Endothelial cell of umbilical vein (primary cell): ENCODE results near the gene EDC4. TPM values are rescaled to one million over a fixed set of nuclear protein-coding genes. Genes with fewer than 3 reads are reported as not detected.

Source experiments
- BruUV-seq: library from RNA; stranded (reverse); fragments of 400-500 nt; replicated peaks from 2 replicates; lab custom pipeline; 2021; lab: Mats Ljungman, UMichigan
- CTCF ChIA-PET: fragments of 300-600, 350-600 bp; sonication (Branson Sonifier 250); formaldehyde crosslinking; loops from one replicate; lab custom pipeline; 2021; ENCODE audit warnings: antibody characterized with exemption, inconsistent platforms; lab: Charles Lee
- POLR2A ChIA-PET: fragments of 300-600, 350-600 bp; sonication (Branson Sonifier 250); formaldehyde crosslinking; loops from one replicate; lab custom pipeline; 2021; ENCODE audit warnings: antibody characterized with exemption, inconsistent platforms; lab: Charles Lee
- DNase-seq: peaks from one replicate; pipeline ENCODE4 v3.0.0-alpha.2; 2011; ENCODE audit warnings: low read depth, low spot score
- FAIRE-seq: peaks from 2 replicates; lab custom pipeline; 2011; peaks lifted over from hg19 to GRCh38; lab: Jason Lieb, UNC
- H2AFZ ChIP-seq: 2 replicates; pipeline ENCODE4 v1.6.0; 2012; ENCODE audit warnings: low read depth, low read length, control low read depth, inconsistent platforms
- H3K27ac ChIP-seq: 2 replicates; pipeline ENCODE4 v1.5.1; 2011; ENCODE audit warnings: low read depth, mild to moderate bottlenecking, control low read depth, low read length, moderate library complexity; ENCODE audit not compliant: insufficient read depth
- H3K27me3 ChIP-seq, 2 experiments: 2 replicates each; pipeline versions ENCODE4 v1.6.0 to v1.6.1; 2011; ENCODE audit warnings: low read length in 2 of 2, mixed read lengths in 1 of 2; ENCODE audit not compliant: control insufficient read depth in 2 of 2, insufficient read depth in 2 of 2
- H3K36me3 ChIP-seq, 2 experiments: 2 replicates in 1 of 2; 3 replicates in 1 of 2; pipeline ENCODE4 v1.5.1; 2011; ENCODE audit warnings: low read length in 2 of 2, mild to moderate bottlenecking in 1 of 2, moderate library complexity in 1 of 2; ENCODE audit not compliant: control insufficient read depth in 2 of 2, insufficient read depth in 2 of 2; ENCODE audit errors: extremely low read depth in 1 of 2
- H3K4me1 ChIP-seq: 3 replicates; pipeline ENCODE4 v1.5.1; 2011; ENCODE audit warnings: mild to moderate bottlenecking, low read length; ENCODE audit not compliant: control insufficient read depth, insufficient read depth; ENCODE audit errors: extremely low read depth
- H3K4me2 ChIP-seq: 2 replicates; pipeline ENCODE4 v1.6.1; 2011; ENCODE audit warnings: low read length, control low read depth, mixed read lengths; ENCODE audit not compliant: insufficient read depth
- H3K4me3 ChIP-seq, 3 experiments: fragments of 200-600 bp in 1 of 3; sonication (generic), shearing (Covaris generic) in 1 of 3; replicated peaks in 1 of 3; 2 replicates each; pipeline ENCODE4 v1.5.1; 2011 to 2016; ENCODE audit warnings: control low read depth in 3 of 3, low read length in 3 of 3, mild to moderate bottlenecking in 2 of 3, inconsistent platforms in 1 of 3, low read depth in 1 of 3, moderate library complexity in 1 of 3; ENCODE audit not compliant: insufficient read depth in 1 of 3
- H3K79me2 ChIP-seq: 2 replicates; pipeline ENCODE4 v1.6.0; 2012; ENCODE audit warnings: low read length, inconsistent platforms; ENCODE audit not compliant: control insufficient read depth, insufficient read depth
- H3K9ac ChIP-seq: replicated peaks from 2 replicates; pipeline ENCODE3; 2011; ENCODE audit warnings: low read length, control low read depth; ENCODE audit not compliant: insufficient read depth; ENCODE audit errors: extremely low read depth
- H3K9me1 ChIP-seq: replicated peaks from 3 replicates; pipeline ENCODE4 v1.6.0; 2011; ENCODE audit warnings: mild to moderate bottlenecking, low read length; ENCODE audit not compliant: control insufficient read depth, insufficient read depth; ENCODE audit errors: extremely low read depth
- H3K9me3 ChIP-seq: replicated peaks from 2 replicates; pipeline ENCODE4 v1.5.1; 2012; ENCODE audit warnings: low read length, inconsistent platforms; ENCODE audit not compliant: control insufficient read depth, insufficient read depth
- H4K20me1 ChIP-seq: replicated peaks from 2 replicates; pipeline ENCODE3; 2011; ENCODE audit warnings: mild to moderate bottlenecking, low read length; ENCODE audit not compliant: control insufficient read depth, insufficient read depth; ENCODE audit errors: extremely low read depth
- CTCF ChIP-seq, 2 donors: IDR thresholded peaks; 1 replicate in 1 of 2; 2 replicates in 1 of 2; pipeline ENCODE4 v1.5.1; 2011; ENCODE audit warnings: low read length in 2 of 2, mild to moderate bottlenecking in 2 of 2, moderate library complexity in 2 of 2, control low read depth in 1 of 2, inconsistent platforms in 1 of 2, low read depth in 1 of 2; ENCODE audit not compliant: insufficient read depth in 1 of 2; ENCODE audit errors: extremely low read depth in 1 of 2
- EZH2 ChIP-seq: IDR thresholded peaks from 2 replicates; pipeline ENCODE4 v1.6.1; 2012; ENCODE audit warnings: borderline replicate concordance, low read depth, mild to moderate bottlenecking, moderate library complexity, low read length, inconsistent platforms; ENCODE audit not compliant: severe bottlenecking
- FOS ChIP-seq: IDR thresholded peaks from 2 replicates; pipeline ENCODE4 v1.6.1; 2011; ENCODE audit warnings: mild to moderate bottlenecking, low read length, moderate library complexity, borderline replicate concordance; ENCODE audit not compliant: insufficient read depth
- GATA2 ChIP-seq: IDR thresholded peaks from 2 replicates; pipeline ENCODE4 v1.7.0; 2011; ENCODE audit warnings: low read depth, mild to moderate bottlenecking, moderate library complexity, mixed read lengths, low read length; ENCODE audit not compliant: insufficient read length, insufficient read depth
- MYC ChIP-seq: IDR thresholded peaks from one replicate; pipeline ENCODE4 v1.6.1; 2011; ENCODE audit warnings: mild to moderate bottlenecking, low read depth, low read length
- POLR2AphosphoS5 ChIP-seq: IDR thresholded peaks from 2 replicates; pipeline ENCODE4 v1.6.1; 2012; ENCODE audit warnings: low read depth, mild to moderate bottlenecking, control low read depth, low read length, moderate library complexity; ENCODE audit not compliant: insufficient read depth
- dilution Hi-C: fragments of 300-500 bp; cut with MboI; formaldehyde crosslinking; loops from one replicate; pipeline ENCODE4 v1.15.0; 2019; ENCODE audit warnings: low sequenced_read_pairs; ENCODE audit not compliant: extremely low pct_ligation_motif_present
- intact Hi-C: fragments of 100-400 bp; cut with micrococcal nuclease; formaldehyde crosslinking; loops from one replicate; pipeline ENCODE4 v1.10.0; 2022
- polyA plus RNA-seq, 4 experiments: library from polyadenylated mRNA; depleted of rRNA in 3 of 4; stranded (reverse) in 3 of 4; unstranded in 1 of 4; fragments of >200 nt; gene quantifications; 2 replicates each; pipeline versions ENCODE4 v1.2.1 to v1.2.3, GENCODE V29; 2011 to 2012; ENCODE audit warnings: missing spikeins in 1 of 4
- total RNA-seq: library from RNA; stranded (reverse); gene quantifications from 2 replicates; pipeline ENCODE4 v1.2.3, GENCODE V29; 2021

Gene EDC4
- total and polyA plus RNA-seq, 2 donors (not counting 3 experiments of a cell fraction or from before 2014, with no cell fraction given), result 57.5 to 81.2 TPM

GRCh38 chr16:67878846-67879245 is 6.0 kb downstream of the EDC4 start:
- H2AFZ ChIP-seq, result no peak overlapping the region
- H3K4me1 ChIP-seq, result peaks cover 8% of the 10 kb centered on the region
- H3K79me2 ChIP-seq, result peaks cover 26% of the 10 kb centered on the region
- H3K9ac ChIP-seq, result no peak overlapping the region
- FAIRE-seq (no peak), DNase-seq (no peak)
- H3K36me3 ChIP-seq, result peaks cover 19 to 77% of the 10 kb centered on the region in 2 experiments
- H3K27ac ChIP-seq, result no peak overlapping the region
- TF ChIP-seq FOS (no peak), CTCF (IDR thresholded peaks at IDR 0.05; ENCODE audit: extremely low read depth in 1 of 2, insufficient read depth in 1 of 2, low read depth in 1 of 2, low read length in 2 of 2) (no peak), GATA2 (no peak)
- intact Hi-C loops (no loop called here), dilution Hi-C loops (no loop called here)
- BruUV-seq, result no TSS peak
- H3K9me1 ChIP-seq, result no peaks in the 10 kb centered on the region
- CTCF ChIA-PET, result interaction anchor here (1.0 to 1.8 kb wide), 2 partner anchors 62 to 162 kb away, joined by 3 to 5 read pairs; no protein-coding TSS in a partner anchor
- H3K4me3 ChIP-seq, result no peak overlapping the region
- POLR2A ChIA-PET, result no interaction called here
- no peak overlapping the region for H3K4me2 ChIP-seq
- H4K20me1 ChIP-seq, result no peaks in the 10 kb centered on the region
- no peaks in the 10 kb centered on the region for H3K9me3 ChIP-seq
- no peaks in the 10 kb centered on the region for H3K27me3 ChIP-seq

GRCh38 chr16:67879462-67879861 is 6.6 kb downstream of the EDC4 start:
- Histone ChIP-seq H3K9ac (no peak overlapping the region), H3K4me1 (peaks cover 2% of the 10 kb centered on the region), H3K9me3 (no peaks in the 10 kb centered on the region), H3K4me2 (no peak overlapping the region), H3K36me3 (peaks cover 19 to 83% of the 10 kb centered on the region in 2 experiments), H3K27me3 (no peaks in the 10 kb centered on the region), H2AFZ (no peak overlapping the region), H3K4me3 (no peak overlapping the region), H3K9me1 (no peaks in the 10 kb centered on the region), H3K27ac (no peak overlapping the region), H4K20me1 (no peaks in the 10 kb centered on the region), H3K79me2 (peaks cover 20% of the 10 kb centered on the region)
- no peak for DNase-seq
- BruUV-seq, result no TSS peak
- dilution Hi-C loops, result no loop called here
- no peak for FAIRE-seq
- CTCF ChIA-PET, result interaction anchor here (1.0 to 1.8 kb wide), 2 partner anchors 63 to 161 kb away, joined by 3 to 5 read pairs; no protein-coding TSS in a partner anchor
- intact Hi-C loops, result no loop called here
- POLR2A ChIA-PET, result no interaction called here
- no peak for TF ChIP-seq EZH2
- no peak for TF ChIP-seq GATA2
- no peak for TF ChIP-seq POLR2AphosphoS5
- TF ChIP-seq MYC, result no peak
- TF ChIP-seq CTCF (IDR thresholded peaks at IDR 0.05; ENCODE audit: extremely low read depth in 1 of 2, insufficient read depth in 1 of 2, low read depth in 1 of 2, low read length in 2 of 2), result no peak
- no peak for TF ChIP-seq FOS
